Measurements from ENCODE around the gene ISCA2.

- TF ChIP-seq CTCF (IDR thresholded peaks at IDR 0.05; ENCODE audit: insufficient read depth, low read depth, low read length) (no peak), EZH2 (IDR thresholded peaks at IDR 0.05; ENCODE audit: insufficient read depth, low read length) (no peak)
Observed at GRCh38 chr14:74531467-74531866, 37.9 kb downstream of the ISCA2 start.

All from astrocyte (in vitro differentiated cells and primary cell).